Parathyroid adenoma (tissue), 2 donors: ENCODE measurements around the gene MTHFD1.

ENCODE experiments used
- H2AFZ ChIP-seq: fragments of 300-600 bp; sonication (generic); one replicate; pipeline ENCODE4 v1.7.0; 2017; ENCODE audit warnings: antibody characterized with exemption, mild to moderate bottlenecking
- H3K27ac ChIP-seq: fragments of 300-600 bp; sonication (generic); one replicate; pipeline ENCODE4 v1.7.0; 2017
- H3K27me3 ChIP-seq: fragments of 300-600 bp; sonication (generic); one replicate; pipeline ENCODE4 v1.7.0; 2017; ENCODE audit warnings: low read length; ENCODE audit not compliant: control insufficient read depth, insufficient read depth
- H3K36me3 ChIP-seq: fragments of 300-600 bp; sonication (generic); one replicate; pipeline ENCODE4 v1.7.0; 2017; ENCODE audit warnings: low read length; ENCODE audit not compliant: control insufficient read depth, insufficient read depth
- H3K4me1 ChIP-seq: fragments of 300-600 bp; sonication (generic); one replicate; pipeline ENCODE4 v1.7.0; 2017; ENCODE audit warnings: control low read depth
- H3K4me2 ChIP-seq: fragments of 300-600 bp; sonication (generic); one replicate; pipeline ENCODE4 v1.7.0; 2017; ENCODE audit warnings: low read length
- H3K4me3 ChIP-seq: fragments of 300-600 bp; sonication (generic); one replicate; pipeline ENCODE4 v1.7.0; 2017; ENCODE audit warnings: low read depth, low read length
- H3K79me2 ChIP-seq: fragments of 300-600 bp; sonication (generic); one replicate; pipeline ENCODE4 v1.7.0; 2017; ENCODE audit warnings: control low read depth
- H3K9ac ChIP-seq: fragments of 300-600 bp; sonication (generic); one replicate; pipeline ENCODE4 v1.7.0; 2017; ENCODE audit warnings: mild to moderate bottlenecking
- H3K9me3 ChIP-seq: fragments of 300-600 bp; sonication (generic); one replicate; pipeline ENCODE4 v1.7.0; 2017; ENCODE audit warnings: low read length; ENCODE audit not compliant: control insufficient read depth
- CTCF ChIP-seq: fragments of 300-600 bp; sonication (generic); IDR thresholded peaks from one replicate; pipeline ENCODE4 v1.7.0; 2017; ENCODE audit warnings: antibody characterized with exemption, mild to moderate bottlenecking
- donor health status: primary hyperparathyroidism.

The MTHFD1 gene

GRCh38 chr14:64394423-64394822 lies 6.3 kb downstream of the MTHFD1 start:
- no peak overlapping the region for H3K4me3 ChIP-seq
- peaks cover 8% of the 10 kb centered on the region for H3K79me2 ChIP-seq
- no peaks in the 10 kb centered on the region for H3K9me3 ChIP-seq
- no peaks in the 10 kb centered on the region for H3K36me3 ChIP-seq
- H2AFZ ChIP-seq: no peak overlapping the region
- H3K27ac ChIP-seq: no peak overlapping the region
- no peak overlapping the region for H3K4me2 ChIP-seq
- no peak for TF ChIP-seq CTCF
- H3K27me3 ChIP-seq: no peaks in the 10 kb centered on the region
- no peaks in the 10 kb centered on the region for H3K4me1 ChIP-seq
- no peak overlapping the region for H3K9ac ChIP-seq

- H3K36me3 ChIP-seq: no peaks in the 10 kb centered on the region
- H3K4me2 ChIP-seq: no peak overlapping the region
- peaks cover 8% of the 10 kb centered on the region for H3K79me2 ChIP-seq
- H3K9me3 ChIP-seq: no peaks in the 10 kb centered on the region
- no peak overlapping the region for H3K27ac ChIP-seq
- H2AFZ ChIP-seq: no peak overlapping the region
- no peak for TF ChIP-seq CTCF
- H3K4me3 ChIP-seq: no peak overlapping the region
- H3K27me3 ChIP-seq: no peaks in the 10 kb centered on the region
- no peaks in the 10 kb centered on the region for H3K4me1 ChIP-seq
- no peak overlapping the region for H3K9ac ChIP-seq
Observed at GRCh38 chr14:64394977-64395633, 7.0 kb downstream of the MTHFD1 start.

- no peak overlapping the region for H3K27ac ChIP-seq
- H2AFZ ChIP-seq: no peak overlapping the region
- no peak overlapping the region for H3K4me3 ChIP-seq
- H3K4me2 ChIP-seq: no peak overlapping the region
- H3K27me3 ChIP-seq: no peaks in the 10 kb centered on the region
- no peaks in the 10 kb centered on the region for H3K9me3 ChIP-seq
- no peak overlapping the region for H3K9ac ChIP-seq
- TF ChIP-seq CTCF: no peak
- H3K4me1 ChIP-seq: no peaks in the 10 kb centered on the region
- H3K79me2 ChIP-seq: peaks cover 5% of the 10 kb centered on the region
- no peaks in the 10 kb centered on the region for H3K36me3 ChIP-seq
Observed at GRCh38 chr14:64400829-64401459, 12.8 kb downstream of the MTHFD1 start.

GRCh38 chr14:64401949-64402348 lies 13.8 kb downstream of the MTHFD1 start:
- Histone ChIP-seq H3K4me3 (no peak overlapping the region), H2AFZ (no peak overlapping the region), H3K4me2 (no peak overlapping the region), H3K27ac (no peak overlapping the region), H3K79me2 (peaks cover 5% of the 10 kb centered on the region), H3K36me3 (no peaks in the 10 kb centered on the region), H3K9ac (no peak overlapping the region), H3K27me3 (no peaks in the 10 kb centered on the region), H3K9me3 (no peaks in the 10 kb centered on the region), H3K4me1 (no peaks in the 10 kb centered on the region)
- TF ChIP-seq CTCF: no peak

GRCh38 chr14:64405295-64405694 lies 17.1 kb downstream of the MTHFD1 start:
- Histone ChIP-seq H3K4me3 (no peak overlapping the region), H3K79me2 (peaks cover 5% of the 10 kb centered on the region), H3K9me3 (no peaks in the 10 kb centered on the region), H3K27me3 (no peaks in the 10 kb centered on the region), H3K4me2 (no peak overlapping the region), H3K36me3 (no peaks in the 10 kb centered on the region), H3K9ac (no peak overlapping the region), H3K4me1 (no peaks in the 10 kb centered on the region), H3K27ac (no peak overlapping the region), H2AFZ (no peak overlapping the region)
- no peak for TF ChIP-seq CTCF
